Adrenal gland (tissue), 12 donors: ENCODE results near the gene ZMYM2. TPM values are rescaled to one million over a fixed set of nuclear protein-coding genes. Genes with fewer than 3 reads are reported as not detected.

ENCODE experiments used
- DNase-seq, 7 donors: peaks; one replicate each; pipeline ENCODE4 v3.0.0-alpha.2; 2019 to 2020
- H3K27ac ChIP-seq, 5 donors: fragments of 200-600 bp; sonication (generic) in 4 of 5; 1 replicate in 3 of 5; 2 replicates in 2 of 5; pipeline versions ENCODE4 v1.5.1 to v1.8.0; 2016 to 2020; ENCODE audit warnings: mild to moderate bottlenecking in 1 of 5
- H3K27me3 ChIP-seq: fragments of 200-600 bp; 2 replicates; pipeline ENCODE4 v1.8.0; 2021
- H3K36me3 ChIP-seq, 2 donors: fragments of 200-600 bp; replicated peaks in 1 of 2; 1 replicate in 1 of 2; 2 replicates in 1 of 2; pipeline versions ENCODE4 v1.5.1 to v1.8.0; 2018 to 2022
- H3K4me1 ChIP-seq, 2 donors: fragments of 200-600 bp; replicated peaks in 1 of 2; 1 replicate in 1 of 2; 2 replicates in 1 of 2; pipeline versions ENCODE4 v1.5.1 to v1.8.0; 2018 to 2021
- H3K4me3 ChIP-seq, 4 donors: fragments of 200-600 bp; sonication (generic) in 3 of 4; one replicate each; pipeline ENCODE4 v1.5.1; 2016 to 2018
- H3K9me3 ChIP-seq, 3 donors: fragments of 200-600 bp; sonication (generic) in 1 of 3; replicated peaks in 1 of 3; 1 replicate in 2 of 3; 2 replicates in 1 of 3; pipeline versions ENCODE4 v1.5.1 to v1.8.0; 2016 to 2021
- POLR2A ChIP-seq, 2 donors: fragments of 450-650 bp; IDR thresholded peaks; one replicate each; pipeline ENCODE4 v1.6.1; 2017; ENCODE audit warnings: antibody characterized with exemption in 2 of 2, mild to moderate bottlenecking in 2 of 2, moderate library complexity in 1 of 2
- WGBS, 4 donors: extraction: QIAGEN DNeasy Blood & Tissue Kit in 2 of 4; methylation state at CpG; one replicate each; pipeline versions ENCODE4 v1.1.5 to v1.1.7; 2013 to 2017; 5-methylcytosine and 5-hydroxymethylcytosine counted together
- intact Hi-C, 2 donors: fragments of 100-400 bp; cut with DNase I; formaldehyde crosslinking; loops; one replicate each; pipeline versions ENCODE4 v1.14.1 to v1.15.0; 2022 to 2023
- polyA plus RNA-seq, 3 donors: library from polyadenylated mRNA; stranded (reverse); fragments of 200-250 nt in 2 of 3; fragments of 350-450 nt in 1 of 3; fragmentation: Illumina TruSeq in 1 of 3; extraction: RNeasy Lipid Tissue Mini Kit (QIAGEN cat#74804) in 1 of 3; gene quantifications; one replicate each; pipeline ENCODE4 v1.2.3, GENCODE V29; 2013 to 2014
- total RNA-seq, 9 donors: library from RNA; depleted of rRNA in 4 of 9; stranded (reverse); fragments of >200 nt in 4 of 9; fragments of 120-200 nt in 1 of 9; fragmentation: NEBNext Ultra II Directional in 1 of 9; extraction: Animal tissue kit (Norgen Biotek cat#: 25700) in 1 of 9; gene quantifications; one replicate each; pipeline versions ENCODE4 v1.1.0 to v1.2.4, GENCODE V29; 2013 to 2023
- TF ChIP-seq, protein P1 (sequence below), 6 experiments: fragments of 450-650 bp in 4 of 6; fragments of 200-600 bp in 2 of 6; sonication (generic) in 1 of 6; IDR thresholded peaks; 1 replicate in 5 of 6; 2 replicates in 1 of 6; pipeline versions ENCODE4 v1.5.1 to v1.8.0; 2016 to 2021; ENCODE audit warnings: antibody characterized with exemption in 6 of 6, mild to moderate bottlenecking in 2 of 6, moderate library complexity in 1 of 6
- donor health status: healthy with polysubstance abuse.
- donor health status: Bipolar disorder and iron deficiency.
- donor health status: DM: yes; HTN: yes; CAD: no.
- donor health status: DM: no; HTN: no; CAD: no.
- donor health status: DM: no; HTN: no; CAD: no.
- donor health status: DM: yes; HTN: yes; CAD: no.

ZMYM2 gene
- total and polyA plus RNA-seq, 12 donors = 28.0 to 125 (median 73.8) TPM

- 36 to 95% (median 91%) methylated on average over 1 of the region's 1 CpG for WGBS, 4 donors
- H3K9me3 ChIP-seq = no peaks in the 10 kb centered on the region
- no peak overlapping the region for H3K4me3 ChIP-seq
- no peak for DNase-seq
- intact Hi-C loops = no loop called here
- TF ChIP-seq, protein P1, sequence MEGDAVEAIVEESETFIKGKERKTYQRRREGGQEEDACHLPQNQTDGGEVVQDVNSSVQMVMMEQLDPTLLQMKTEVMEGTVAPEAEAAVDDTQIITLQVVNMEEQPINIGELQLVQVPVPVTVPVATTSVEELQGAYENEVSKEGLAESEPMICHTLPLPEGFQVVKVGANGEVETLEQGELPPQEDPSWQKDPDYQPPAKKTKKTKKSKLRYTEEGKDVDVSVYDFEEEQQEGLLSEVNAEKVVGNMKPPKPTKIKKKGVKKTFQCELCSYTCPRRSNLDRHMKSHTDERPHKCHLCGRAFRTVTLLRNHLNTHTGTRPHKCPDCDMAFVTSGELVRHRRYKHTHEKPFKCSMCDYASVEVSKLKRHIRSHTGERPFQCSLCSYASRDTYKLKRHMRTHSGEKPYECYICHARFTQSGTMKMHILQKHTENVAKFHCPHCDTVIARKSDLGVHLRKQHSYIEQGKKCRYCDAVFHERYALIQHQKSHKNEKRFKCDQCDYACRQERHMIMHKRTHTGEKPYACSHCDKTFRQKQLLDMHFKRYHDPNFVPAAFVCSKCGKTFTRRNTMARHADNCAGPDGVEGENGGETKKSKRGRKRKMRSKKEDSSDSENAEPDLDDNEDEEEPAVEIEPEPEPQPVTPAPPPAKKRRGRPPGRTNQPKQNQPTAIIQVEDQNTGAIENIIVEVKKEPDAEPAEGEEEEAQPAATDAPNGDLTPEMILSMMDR (IDR thresholded peaks at IDR 0.05) = no peak
- TF ChIP-seq POLR2A (IDR thresholded peaks at IDR 0.05) = no peak
- H3K4me1 ChIP-seq = no peaks in the 10 kb centered on the region
- no peaks in the 10 kb centered on the region for H3K36me3 ChIP-seq
- no peaks in the 10 kb centered on the region for H3K27me3 ChIP-seq
- H3K27ac ChIP-seq = no peak overlapping the region
Measured at GRCh38 chr13:19940106-19940505, 18.4 kb upstream of the ZMYM2 start.

GRCh38 chr13:19950374-19950773 is 8.2 kb upstream of the ZMYM2 start:
- TF ChIP-seq, protein P1 (IDR thresholded peaks at IDR 0.05) = no peak

GRCh38 chr13:19952850-19953249 is 5.7 kb upstream of the ZMYM2 start:
- no peaks in the 10 kb centered on the region for H3K9me3 ChIP-seq
- intact Hi-C loops = no loop called here
- no peaks in the 10 kb centered on the region for H3K4me1 ChIP-seq
- DNase-seq = no peak
- no peaks in the 10 kb centered on the region for H3K36me3 ChIP-seq
- H3K4me3 ChIP-seq = no peak overlapping the region
- TF ChIP-seq, protein P1 (IDR thresholded peaks at IDR 0.05) = no peak
- no peak for TF ChIP-seq POLR2A (IDR thresholded peaks at IDR 0.05)
- H3K27me3 ChIP-seq = no peaks in the 10 kb centered on the region
- H3K27ac ChIP-seq = no peak overlapping the region

More at GRCh38 chr13:19950374-19950773, 8.2 kb upstream of the ZMYM2 start:
- H3K4me1 ChIP-seq = no peaks in the 10 kb centered on the region
- no peaks in the 10 kb centered on the region for H3K36me3 ChIP-seq
- H3K27me3 ChIP-seq = no peaks in the 10 kb centered on the region
- H3K4me3 ChIP-seq = no peak overlapping the region
- 79 to 86% (median 83%) methylated on average over 7 of the region's 7 CpGs for WGBS, 4 donors
- H3K27ac ChIP-seq = no peak overlapping the region
- intact Hi-C loops = no loop called here
- H3K9me3 ChIP-seq = no peaks in the 10 kb centered on the region
- DNase-seq = no peak

GRCh38 chr13:19955873-19956559 is 2.5 kb upstream of the ZMYM2 start:
- WGBS, 4 donors = 88 to 91% (median 90%) methylated on average over 4 of the region's 4 CpGs
- no peak for DNase-seq
- Histone ChIP-seq H3K36me3 (no peaks in the 10 kb centered on the region), H3K27me3 (no peaks in the 10 kb centered on the region), H3K4me1 (peaks cover 8 to 14% of the 10 kb centered on the region in 2 donors), H3K9me3 (no peaks in the 10 kb centered on the region), H3K4me3 (no peak overlapping the region), H3K27ac (no peak overlapping the region)
- intact Hi-C loops = no loop called here
- TF ChIP-seq, protein P1 (IDR thresholded peaks at IDR 0.05) = no peak
- TF ChIP-seq POLR2A (IDR thresholded peaks at IDR 0.05) = no peak
